K562 (cell line): ENCODE data around the gene ZCCHC14. TPM values are rescaled to one million over a fixed set of nuclear protein-coding genes. Genes with fewer than 3 reads are reported as not detected.

Source experiments
- ARNT ChIP-seq, 2 experiments: fragments of 450-650 bp; IDR thresholded peaks; 2 replicates each; pipeline ENCODE4 v1.6.1; 2016; ENCODE audit warnings: mild to moderate bottlenecking in 1 of 2
- ATF1 ChIP-seq, 2 experiments: fragments of 450-650 bp in 1 of 2; IDR thresholded peaks; 2 replicates each; pipeline ENCODE4 v1.6.1; 2016; ENCODE audit warnings: missing compliant biosample characterization in 1 of 2, missing genetic modification characterization in 1 of 2
- BACH1 ChIP-seq: fragments of 200-800 bp; sonication (Bioruptor generic); IDR thresholded peaks from 2 replicates; pipeline ENCODE4 v1.6.1; 2016; ENCODE audit warnings: missing genetic modification characterization, missing compliant biosample characterization
- BHLHE40 ChIP-seq: IDR thresholded peaks from 2 replicates; pipeline ENCODE4 v1.6.1; 2011; ENCODE audit warnings: low read length, improper control_type of control experiment
- HIVEP1 ChIP-seq: fragments of 250-450 bp; sonication (Bioruptor Pico); IDR thresholded peaks from 2 replicates; pipeline ENCODE4 v1.4.0; 2020; ENCODE audit warnings: mild to moderate bottlenecking
- MBD2 ChIP-seq: sonication (generic); IDR thresholded peaks from 2 replicates; pipeline ENCODE4 v1.6.1; 2016; ENCODE audit warnings: low read depth, borderline replicate concordance
- NFYB ChIP-seq: IDR thresholded peaks from 2 replicates; pipeline ENCODE4 v1.6.1; 2011; ENCODE audit warnings: mild to moderate bottlenecking, moderate library complexity; ENCODE audit not compliant: insufficient read length; ENCODE audit errors: extremely low read depth
- NR1H2 ChIP-seq: sonication (generic); formaldehyde crosslinking; IDR thresholded peaks from 2 replicates; pipeline ENCODE4 v1.4.0; 2020; ENCODE audit warnings: mild to moderate bottlenecking, missing genetic modification reagents
- RBBP5 ChIP-seq: fragments of 200-600 bp; sonication (generic); IDR thresholded peaks from 2 replicates; pipeline ENCODE4 v1.6.1; 2012; ENCODE audit warnings: borderline replicate concordance, mild to moderate bottlenecking, low read length, control low read depth, inconsistent platforms; ENCODE audit not compliant: insufficient read depth, poor library complexity, severe bottlenecking
- RFX7 ChIP-seq: fragments of 250-450 bp; sonication (Bioruptor Pico); IDR thresholded peaks from 2 replicates; pipeline ENCODE4 v1.5.1; 2021; ENCODE audit warnings: mild to moderate bottlenecking
- SMAD1 ChIP-seq: fragments of 150-350 bp; IDR thresholded peaks from 2 replicates; pipeline ENCODE4 v1.6.1; 2014; ENCODE audit warnings: low read length, low read depth; ENCODE audit not compliant: partially characterized antibody
- SOX6 ChIP-seq: fragments of 450-650 bp; IDR thresholded peaks from 2 replicates; pipeline ENCODE4 v1.6.1; 2014; ENCODE audit warnings: mild to moderate bottlenecking
- SRSF1 ChIP-seq: fragments of 200-400 bp; formaldehyde crosslinking; IDR thresholded peaks from 2 replicates; pipeline ENCODE4 v1.6.1; 2017; ENCODE audit warnings: mild to moderate bottlenecking, low read depth, low read length, moderate library complexity
- SRSF9 ChIP-seq: fragments of 200-400 bp; formaldehyde crosslinking; IDR thresholded peaks from 2 replicates; pipeline ENCODE4 v1.6.1; 2017; ENCODE audit warnings: low read depth, low read length, borderline replicate concordance
- TAF7 ChIP-seq: fragments of 450-650 bp; IDR thresholded peaks from 2 replicates; pipeline ENCODE4 v1.6.1; 2016; ENCODE audit warnings: missing genetic modification characterization, missing compliant biosample characterization
- TBP ChIP-seq: optimal IDR thresholded peaks from 2 replicates; pipeline ENCODE3; 2011; ENCODE audit warnings: low read depth, low read length, improper control_type of control experiment
- THAP7 ChIP-seq: fragments of 250-450 bp; sonication (Bioruptor Pico); IDR thresholded peaks from 2 replicates; pipeline ENCODE4 v1.5.0; 2021
- TSC22D4 ChIP-seq: fragments of 450-650 bp; IDR thresholded peaks from 2 replicates; pipeline ENCODE4 v1.6.1; 2016; ENCODE audit warnings: missing genetic modification characterization, missing biosample characterization, control low read depth
- ZBTB49 ChIP-seq: sonication (generic); formaldehyde crosslinking; IDR thresholded peaks from 2 replicates; pipeline ENCODE4 v1.8.0; 2022; ENCODE audit warnings: missing genetic modification reagents, mild to moderate bottlenecking, borderline replicate concordance
- ZKSCAN8 ChIP-seq: fragments of 200-800 bp; sonication (Bioruptor generic); IDR thresholded peaks from 2 replicates; pipeline ENCODE4 v1.6.1; 2016; ENCODE audit warnings: missing genetic modification characterization, missing compliant biosample characterization
- ZNF12 ChIP-seq: sonication (generic); formaldehyde crosslinking; IDR thresholded peaks from 2 replicates; pipeline ENCODE4 v1.4.0; 2020; ENCODE audit warnings: mild to moderate bottlenecking, missing genetic modification reagents
- ZNF589 ChIP-seq: fragments of 200-800 bp; sonication (Bioruptor generic); IDR thresholded peaks from 2 replicates; pipeline ENCODE4 v1.6.1; 2016; ENCODE audit warnings: low read depth, missing genetic modification characterization, missing compliant biosample characterization
- polyA plus RNA-seq, 8 experiments: library from polyadenylated mRNA; depleted of rRNA in 4 of 8; stranded (reverse) in 5 of 8; unstranded in 3 of 8; fragments of >200 nt; fragmentation: Nextera tagmentation in 2 of 8; fragmentation: Illumina TruSeq in 1 of 8; extraction: Ambion mirVana in 2 of 8; extraction: Trizol in 1 of 8; gene quantifications; 2 replicates each; pipeline versions ENCODE4 v1.2.1 to v1.2.3, GENCODE V29; 2011 to 2014; ENCODE audit warnings: inconsistent platforms in 1 of 8, missing spikeins in 1 of 8
- total RNA-seq, 7 experiments: library from RNA; depleted of rRNA in 6 of 7; stranded (reverse); fragments of >200 nt in 6 of 7; fragmentation: Illumina TruSeq in 2 of 7; extraction: Trizol in 2 of 7; gene quantifications; 2 replicates each; pipeline versions ENCODE4 v1.2.1 to v1.2.3, GENCODE V29; 2011 to 2021; ENCODE audit warnings: low replicate concordance in 1 of 7
- TF ChIP-seq, protein P1 (sequence below), 2 experiments: fragments of 150-350 bp in 1 of 2; IDR thresholded peaks; 2 replicates each; pipeline ENCODE4 v1.6.1; 2012 to 2016; ENCODE audit warnings: low read depth in 2 of 2, low read length in 2 of 2, mild to moderate bottlenecking in 1 of 2, moderate library complexity in 1 of 2

The ZCCHC14 gene
- total and polyA plus RNA-seq, 9 of the 15 experiments (the other 6 are each of a cell fraction or from before 2014, with no cell fraction given): 1.5 to 12.4 (median 2.9) TPM

- TF ChIP-seq TAF7 (tag) (no peak), TBP (no peak), SOX6 (peak; percentile 63; the same call in 1 of the 2 replicates), ZKSCAN8 (no peak; the same call in 1 of the 2 replicates), ATF1 (CRISPR knock-in tag; IDR thresholded peaks at IDR 0.05) (no peak), ATF1 (tag; IDR thresholded peaks at IDR 0.05) (no peak), SMAD1 (no peak), ZBTB49 (CRISPR knock-in tag) (no peak), NFYB (no peak), MBD2 (no peak), SRSF1 (no peak), RBBP5 (peak; percentile 18), SRSF9 (no peak), ZNF589 (CRISPR knock-in tag) (no peak), HIVEP1 (CRISPR knock-in tag) (no peak), TSC22D4 (tag) (no peak), NR1H2 (CRISPR knock-in tag) (no peak), BACH1 (tag) (0 out of 2 replicates have a peak, but pooled peaks have one; percentile 20), BHLHE40 (peak; percentile 60), THAP7 (CRISPR knock-in tag) (no peak), ARNT (IDR thresholded peaks at IDR 0.05) (no peak), ZNF12 (CRISPR knock-in tag) (no peak), RFX7 (CRISPR knock-in tag) (no peak)
- TF ChIP-seq, protein P1, sequence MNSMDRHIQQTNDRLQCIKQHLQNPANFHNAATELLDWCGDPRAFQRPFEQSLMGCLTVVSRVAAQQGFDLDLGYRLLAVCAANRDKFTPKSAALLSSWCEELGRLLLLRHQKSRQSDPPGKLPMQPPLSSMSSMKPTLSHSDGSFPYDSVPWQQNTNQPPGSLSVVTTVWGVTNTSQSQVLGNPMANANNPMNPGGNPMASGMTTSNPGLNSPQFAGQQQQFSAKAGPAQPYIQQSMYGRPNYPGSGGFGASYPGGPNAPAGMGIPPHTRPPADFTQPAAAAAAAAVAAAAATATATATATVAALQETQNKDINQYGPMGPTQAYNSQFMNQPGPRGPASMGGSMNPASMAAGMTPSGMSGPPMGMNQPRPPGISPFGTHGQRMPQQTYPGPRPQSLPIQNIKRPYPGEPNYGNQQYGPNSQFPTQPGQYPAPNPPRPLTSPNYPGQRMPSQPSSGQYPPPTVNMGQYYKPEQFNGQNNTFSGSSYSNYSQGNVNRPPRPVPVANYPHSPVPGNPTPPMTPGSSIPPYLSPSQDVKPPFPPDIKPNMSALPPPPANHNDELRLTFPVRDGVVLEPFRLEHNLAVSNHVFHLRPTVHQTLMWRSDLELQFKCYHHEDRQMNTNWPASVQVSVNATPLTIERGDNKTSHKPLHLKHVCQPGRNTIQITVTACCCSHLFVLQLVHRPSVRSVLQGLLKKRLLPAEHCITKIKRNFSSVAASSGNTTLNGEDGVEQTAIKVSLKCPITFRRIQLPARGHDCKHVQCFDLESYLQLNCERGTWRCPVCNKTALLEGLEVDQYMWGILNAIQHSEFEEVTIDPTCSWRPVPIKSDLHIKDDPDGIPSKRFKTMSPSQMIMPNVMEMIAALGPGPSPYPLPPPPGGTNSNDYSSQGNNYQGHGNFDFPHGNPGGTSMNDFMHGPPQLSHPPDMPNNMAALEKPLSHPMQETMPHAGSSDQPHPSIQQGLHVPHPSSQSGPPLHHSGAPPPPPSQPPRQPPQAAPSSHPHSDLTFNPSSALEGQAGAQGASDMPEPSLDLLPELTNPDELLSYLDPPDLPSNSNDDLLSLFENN (IDR thresholded peaks at IDR 0.05; ENCODE audit: low read depth in 2 of 2, low read length in 2 of 2): no peak
Measured at GRCh38 chr16:87465306-87465705, 27.5 kb downstream of the ZCCHC14 start (continued).
